Suprapubic skin (tissue), 4 donors: ENCODE data around the gene NFKBIB. TPM values are rescaled to one million over a fixed set of nuclear protein-coding genes. Genes with fewer than 3 reads are reported as not detected.

ENCODE experiments used
- total RNA-seq, 4 donors: library from RNA; depleted of rRNA; stranded (reverse); fragments of >200 nt; gene quantifications; one replicate each; pipeline ENCODE4 v1.1.0, GENCODE V29; 2016

NFKBIB gene
- total RNA-seq, 4 donors from 2014 or later: 18.1 to 25.4 (median 21.1) TPM

Other genes starting within 250 kb of the NFKBIB start
- 10 to 100 TPM in 3 of 4 donors, 1 to 10 TPM in 1; 8.0 to 31.3 (median 15.7) TPM for gene CAPN12, start 155.5 kb upstream of the NFKBIB start, total RNA-seq
- gene LGALS7, start 126.5 kb upstream of the NFKBIB start, total RNA-seq: 1,000 to 10,000 TPM in 1 of 4 donors, 100 to 1,000 TPM in 2, 10 to 100 TPM in 1; 51.3 to 1,491 (median 446) TPM
- gene LGALS7B, start 110.8 kb upstream of the NFKBIB start, total RNA-seq: 1,000 to 10,000 TPM; 1,712 to 6,564 (median 4,773) TPM
- gene LGALS4, start 87.0 kb upstream of the NFKBIB start, total RNA-seq: 1 to 10 TPM in 3 of 4 donors, under 1 TPM in 1; 0.39 to 8.2 (median 1.6) TPM
- gene ECH1, start 68.2 kb upstream of the NFKBIB start, total RNA-seq: 100 to 1,000 TPM in 1 of 4 donors, 10 to 100 TPM in 3; 77.6 to 250 (median 86.4) TPM
- gene HNRNPL, start 50.0 kb upstream of the NFKBIB start, total RNA-seq: 100 to 1,000 TPM; 178 to 227 (median 200) TPM
- 10 to 100 TPM in 2 of 4 donors, 1 to 10 TPM in 2; 5.1 to 17.2 (median 9.2) TPM for gene RINL, start 21.7 kb upstream of the NFKBIB start, total RNA-seq
- 100 to 1,000 TPM in 1 of 4 donors, 10 to 100 TPM in 3; 90.4 to 100 (median 96.2) TPM for gene SIRT2, start 351 bp upstream of the NFKBIB start, total RNA-seq
- gene CCER2, start 12.2 kb downstream of the NFKBIB start, total RNA-seq: 1 to 10 TPM in 2 of 4 donors, under 1 TPM in 1, not detected in 1; 0.85 to 3.1 (median 1.3) TPM
- 10 to 100 TPM; 18.5 to 36.4 (median 29.2) TPM for gene SARS2, start 30.8 kb downstream of the NFKBIB start, total RNA-seq
- gene MRPS12, start 31.0 kb downstream of the NFKBIB start, total RNA-seq: 10 to 100 TPM; 19.0 to 40.5 (median 35.2) TPM
- 10 to 100 TPM; 11.3 to 35.1 (median 20.4) TPM for gene FBXO17, start 75.8 kb downstream of the NFKBIB start, total RNA-seq
- 10 to 100 TPM; 12.0 to 37.9 (median 26.1) TPM for gene FBXO27, start 132.6 kb downstream of the NFKBIB start, total RNA-seq
- 10 to 100 TPM; 15.0 to 24.1 (median 18.0) TPM for gene ACP7, start 184.4 kb downstream of the NFKBIB start, total RNA-seq
- gene PAK4, start 225.8 kb downstream of the NFKBIB start, total RNA-seq: 10 to 100 TPM; 20.7 to 25.3 (median 23.6) TPM